Stimulated activated CD8-positive, alpha-beta memory T cell treated with anti-CD3 and anti-CD28 coated beads, Interleukin-15, amount 100 ng/mL, for 24 hours (primary cell): ENCODE results near the gene NSUN7.
"Not testable (repeated sequence)": the region's sequence is repeated elsewhere in the genome, so short reads cannot be mapped to it uniquely, and the experiment has no call there.

Experiments
- DNase-seq: peaks from one replicate; pipeline ENCODE4 v3.0.0-alpha.2; 2020; ENCODE audit warnings: low read depth

Gene NSUN7

GRCh38 chr4:40817157-40817556, 67.4 kb downstream of the NSUN7 start:
- not testable (repeated sequence) for DNase-seq

DNA sequence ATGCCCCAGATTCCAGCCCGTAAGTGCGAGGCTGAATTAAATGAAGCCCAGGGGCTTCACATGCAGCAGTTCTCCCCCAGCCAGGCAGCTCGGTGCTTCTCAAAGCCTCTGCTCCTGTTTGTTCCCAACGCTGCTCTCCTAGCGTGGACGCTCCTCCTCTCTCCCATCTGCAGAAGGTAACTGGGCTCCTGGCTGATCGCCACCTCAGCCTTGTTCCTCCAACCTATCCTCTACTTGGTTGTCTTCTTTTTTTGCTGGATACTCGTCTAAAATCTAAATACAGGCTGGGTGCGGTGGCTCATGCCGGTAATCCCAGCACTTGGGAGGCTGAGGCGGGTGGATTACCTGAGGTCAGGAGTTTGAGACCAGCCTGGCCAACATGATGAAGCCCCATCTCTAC, 70.3 kb downstream of the NSUN7 start:
- DNase-seq = no peak

DNA sequence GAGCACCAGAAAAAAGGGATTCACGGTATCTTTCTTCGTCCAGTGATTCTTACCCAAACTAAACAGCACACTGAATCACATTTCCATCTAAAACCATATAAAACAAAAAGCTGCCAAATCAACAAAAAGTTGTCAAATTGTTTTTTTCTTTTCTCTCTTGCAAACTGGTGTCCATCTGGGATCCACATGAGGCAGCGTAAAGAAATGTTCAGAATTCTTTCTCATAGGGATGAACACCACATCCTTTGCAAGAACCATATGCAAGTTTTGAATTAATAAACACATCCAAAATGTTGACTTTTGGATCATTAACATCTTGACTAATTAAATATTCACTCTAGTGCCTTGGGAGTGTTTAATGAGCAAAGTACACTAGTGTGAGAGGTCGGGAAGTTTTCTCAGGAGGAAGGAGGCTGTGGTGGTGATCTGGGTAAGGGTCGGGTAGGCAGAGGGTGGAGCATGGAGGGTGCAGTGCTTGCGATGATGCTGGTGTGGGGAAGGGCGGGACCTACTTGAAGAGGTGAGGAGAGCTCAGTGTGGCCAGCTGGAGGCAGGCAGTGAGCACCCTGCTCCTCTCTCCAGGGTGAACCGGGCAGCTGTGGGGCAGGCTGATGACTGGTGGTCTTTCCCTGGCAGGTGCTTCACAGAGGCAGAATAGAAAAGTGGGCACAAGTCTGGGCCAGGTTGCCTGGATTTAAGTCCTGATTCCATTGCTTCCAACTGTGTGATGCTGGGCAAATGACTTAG, 72.8 kb downstream of the NSUN7 start:
- no peak for DNase-seq

- DNase-seq = no peak
Measured at GRCh38 chr4:40825014-40825838, 75.5 kb downstream of the NSUN7 start.

GRCh38 chr4:40826821-40827220, 77.1 kb downstream of the NSUN7 start:
- DNase-seq = no peak

DNA sequence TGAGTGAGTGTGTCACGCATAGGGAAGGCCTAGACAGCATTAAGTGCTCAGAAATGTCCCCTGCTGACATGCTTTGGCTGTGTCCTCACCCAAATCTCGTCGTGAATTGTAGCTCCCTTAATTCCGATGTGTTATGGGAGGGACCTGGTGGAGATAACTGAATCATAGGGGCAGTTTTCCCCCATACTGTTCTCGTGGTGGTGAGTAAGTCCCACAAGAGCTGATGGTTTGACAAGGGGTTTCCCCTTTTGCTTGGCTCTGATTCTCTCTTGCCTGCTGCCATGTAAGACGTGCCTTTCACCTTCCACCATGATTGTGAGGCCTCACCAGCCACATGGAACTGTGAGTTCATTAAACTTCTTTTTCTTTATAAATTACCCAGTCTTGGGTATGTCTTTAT, 78.0 kb downstream of the NSUN7 start:
- DNase-seq = no peak

DNA sequence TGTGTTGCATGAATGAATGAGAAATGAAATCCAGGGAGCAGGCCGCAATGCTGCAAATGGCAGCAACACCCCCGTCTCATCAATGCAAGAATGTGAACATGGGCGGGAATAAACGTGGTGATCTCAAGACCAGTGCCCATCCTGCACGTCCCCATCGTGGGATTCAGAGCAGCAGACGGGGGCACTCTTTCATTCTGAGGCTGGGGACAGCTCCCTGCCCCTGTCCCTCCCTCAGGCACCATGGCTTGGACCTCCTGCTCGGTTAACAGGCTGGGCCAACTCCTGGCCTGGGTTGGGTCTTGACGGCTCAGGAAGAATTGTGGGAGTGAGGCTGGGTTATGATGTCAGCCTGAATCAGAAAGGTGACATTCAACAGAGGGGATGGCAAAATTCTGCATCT, 78.9 kb downstream of the NSUN7 start:
- DNase-seq = no peak

DNA sequence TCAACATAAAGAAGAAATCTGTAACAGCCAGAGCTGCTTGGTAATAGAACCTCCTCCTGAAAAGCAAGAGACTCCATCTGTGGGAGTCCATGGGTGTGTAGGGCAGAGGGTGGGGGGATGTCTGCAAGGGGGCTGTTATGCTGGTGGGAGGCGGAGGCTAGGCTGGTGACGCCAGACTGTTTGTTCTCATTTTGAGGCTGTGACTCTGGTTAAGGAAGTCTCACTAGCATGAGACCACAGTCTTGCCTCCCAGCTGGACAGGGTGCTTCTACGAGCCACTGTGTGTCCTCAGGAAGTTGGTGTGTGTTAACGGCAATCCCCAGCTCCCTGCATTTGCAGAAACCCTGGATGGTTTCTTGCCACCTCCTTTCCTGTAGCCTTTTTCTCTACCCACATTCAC, 79.8 kb downstream of the NSUN7 start:
- no peak for DNase-seq

- no peak for DNase-seq
Measured at GRCh38 chr4:40831146-40831907, 81.6 kb downstream of the NSUN7 start.

DNA sequence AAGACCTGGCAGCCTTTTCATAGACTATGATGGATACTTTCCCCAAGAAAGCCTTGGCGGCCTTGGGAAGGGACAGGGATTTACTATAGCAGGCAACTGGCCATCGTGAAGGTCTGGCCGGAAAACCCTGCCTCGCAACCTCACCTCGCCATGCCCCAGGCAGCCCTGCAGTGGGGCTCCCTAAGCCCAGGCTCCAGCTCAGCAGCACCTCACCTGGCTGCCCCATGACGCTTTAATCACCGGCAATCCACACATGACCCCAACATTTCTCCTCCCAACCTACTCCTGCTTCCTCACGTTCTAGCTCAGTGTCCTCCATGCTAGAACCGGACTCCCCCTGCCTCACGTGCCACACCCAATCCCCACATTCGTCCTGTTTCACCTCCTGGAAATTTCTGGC, 82.4 kb downstream of the NSUN7 start:
- DNase-seq = no peak

- no peak for DNase-seq
Measured at GRCh38 chr4:40833212-40833611, 83.5 kb downstream of the NSUN7 start.

GRCh38 chr4:40837094-40837870, 87.5 kb downstream of the NSUN7 start:
- no peak for DNase-seq

DNA sequence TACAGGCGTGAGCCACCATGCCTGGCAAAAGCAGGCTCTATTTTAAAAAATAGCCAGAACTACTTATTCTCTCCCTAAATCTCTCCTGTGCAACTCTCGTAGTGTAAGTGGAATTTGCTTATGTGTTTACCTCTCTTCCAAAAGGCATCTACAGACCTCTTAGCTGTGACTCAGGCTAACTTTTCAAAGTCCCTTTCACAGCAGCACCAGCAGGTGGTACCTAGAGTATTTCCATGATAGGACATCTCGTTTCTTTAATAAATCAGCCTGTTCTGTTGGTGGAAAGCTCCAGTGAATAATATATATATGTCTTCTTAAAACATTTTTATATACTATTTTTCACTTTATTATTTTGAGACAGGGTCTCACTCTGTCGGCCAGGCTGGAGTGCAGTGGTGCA, 89.0 kb downstream of the NSUN7 start:
- no peak for DNase-seq

GRCh38 chr4:40840255-40840984, 90.7 kb downstream of the NSUN7 start:
- DNase-seq = no peak

- peak; percentile 48 for DNase-seq
Measured at GRCh38 chr4:40840985-40841571, 91.3 kb downstream of the NSUN7 start.

DNA sequence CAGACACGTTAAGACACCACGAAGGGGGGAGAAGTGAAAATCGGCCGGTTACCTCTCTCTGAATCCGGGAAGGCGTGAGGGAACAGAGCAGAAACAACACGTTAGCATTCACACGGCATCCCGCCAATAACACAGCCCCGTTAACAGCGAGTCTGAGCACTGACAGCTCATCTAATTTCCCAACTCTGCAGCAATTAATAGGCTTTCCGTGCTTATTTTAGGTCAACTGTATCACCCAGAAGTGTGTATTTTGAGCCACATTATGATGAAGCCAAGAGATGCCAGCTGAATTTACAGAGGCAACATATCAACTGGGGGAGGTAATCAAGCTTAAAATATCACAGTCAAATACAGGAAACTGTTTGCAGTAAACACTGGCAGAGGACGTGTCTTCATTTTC, 92.6 kb downstream of the NSUN7 start:
- DNase-seq = no peak

DNA sequence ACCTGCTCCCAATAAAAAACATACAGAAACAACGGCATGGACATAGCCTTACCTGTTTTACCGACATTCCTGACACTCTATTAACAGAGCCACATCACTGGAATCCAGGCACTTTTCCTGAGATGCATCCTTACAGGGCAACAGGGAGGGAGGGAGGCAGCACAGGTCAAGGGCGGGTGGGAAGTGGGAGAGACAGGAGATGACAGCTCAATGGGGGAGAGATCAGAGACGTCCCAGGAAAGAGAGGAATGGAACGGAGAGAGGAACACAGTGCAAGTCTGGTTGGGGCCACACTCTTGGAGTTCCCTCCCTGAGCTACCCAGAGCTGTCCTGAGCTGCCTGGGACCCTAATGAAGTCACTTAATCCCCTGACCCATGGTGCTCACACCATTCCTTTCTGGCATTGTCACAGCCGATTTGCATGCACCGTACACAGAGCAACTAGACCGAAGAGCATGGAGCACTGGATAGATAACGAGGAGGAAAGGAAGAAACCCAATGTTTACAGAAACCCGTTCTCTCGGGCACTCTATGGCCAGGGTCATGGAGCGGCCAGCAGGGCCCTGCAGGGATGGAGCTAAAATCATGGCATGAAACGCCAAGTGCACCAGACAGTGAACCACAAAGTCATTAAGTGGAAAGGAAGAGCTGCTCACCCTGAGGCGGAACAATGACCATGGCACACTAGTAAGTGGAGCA, 93.1 kb downstream of the NSUN7 start:
- DNase-seq = no peak

- no peak for DNase-seq
Measured at GRCh38 chr4:40843696-40844095, 93.9 kb downstream of the NSUN7 start.

- no peak for DNase-seq
Measured at GRCh38 chr4:40844261-40844660, 94.5 kb downstream of the NSUN7 start.

DNA sequence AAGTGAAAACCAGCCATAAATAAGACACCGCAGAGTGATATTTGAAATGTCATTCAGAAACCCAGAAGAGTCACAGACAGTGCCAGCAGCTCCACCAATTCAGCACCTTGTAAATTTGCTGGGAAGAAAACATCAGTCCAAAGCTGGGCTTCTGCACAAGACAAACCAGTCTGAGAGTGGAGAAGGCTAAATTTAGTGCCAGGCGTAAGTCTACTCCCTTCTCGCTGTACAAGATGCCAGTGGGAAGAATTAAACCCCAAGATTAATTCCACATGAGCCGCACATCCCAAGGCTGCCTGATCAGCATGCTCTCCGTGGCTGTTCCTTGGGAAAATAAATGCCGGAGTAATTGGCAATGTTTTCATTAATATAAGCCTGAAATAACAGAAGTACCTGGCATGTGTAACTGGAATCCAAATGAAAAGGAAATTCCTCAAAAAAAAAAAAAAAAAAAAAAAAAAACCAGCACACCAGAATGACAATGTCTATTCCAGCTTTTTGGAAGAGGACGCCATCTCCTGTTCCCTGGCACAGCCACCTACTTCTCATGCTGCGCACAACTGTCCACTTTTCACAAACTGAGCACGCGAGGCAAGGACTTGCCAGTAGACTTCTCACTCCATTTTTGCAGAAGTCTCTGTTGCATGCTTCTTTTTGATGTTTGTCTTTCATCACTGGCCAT, 95.5 kb downstream of the NSUN7 start:
- DNase-seq = no peak
